ENCODE measurements around the gene BICRA. TPM values are rescaled to one million over a fixed set of nuclear protein-coding genes. Genes with fewer than 3 reads are reported as not detected.

BICRA gene
- 10 to 100 TPM; 31.9 to 39.3 (median 35.1) TPM for total RNA-seq
- 14.4 TPM for total RNA-seq (2013)
- total RNA-seq, result 2.2 to 19.0 (median 9.8) reads per million in 29 experiments

DNA sequence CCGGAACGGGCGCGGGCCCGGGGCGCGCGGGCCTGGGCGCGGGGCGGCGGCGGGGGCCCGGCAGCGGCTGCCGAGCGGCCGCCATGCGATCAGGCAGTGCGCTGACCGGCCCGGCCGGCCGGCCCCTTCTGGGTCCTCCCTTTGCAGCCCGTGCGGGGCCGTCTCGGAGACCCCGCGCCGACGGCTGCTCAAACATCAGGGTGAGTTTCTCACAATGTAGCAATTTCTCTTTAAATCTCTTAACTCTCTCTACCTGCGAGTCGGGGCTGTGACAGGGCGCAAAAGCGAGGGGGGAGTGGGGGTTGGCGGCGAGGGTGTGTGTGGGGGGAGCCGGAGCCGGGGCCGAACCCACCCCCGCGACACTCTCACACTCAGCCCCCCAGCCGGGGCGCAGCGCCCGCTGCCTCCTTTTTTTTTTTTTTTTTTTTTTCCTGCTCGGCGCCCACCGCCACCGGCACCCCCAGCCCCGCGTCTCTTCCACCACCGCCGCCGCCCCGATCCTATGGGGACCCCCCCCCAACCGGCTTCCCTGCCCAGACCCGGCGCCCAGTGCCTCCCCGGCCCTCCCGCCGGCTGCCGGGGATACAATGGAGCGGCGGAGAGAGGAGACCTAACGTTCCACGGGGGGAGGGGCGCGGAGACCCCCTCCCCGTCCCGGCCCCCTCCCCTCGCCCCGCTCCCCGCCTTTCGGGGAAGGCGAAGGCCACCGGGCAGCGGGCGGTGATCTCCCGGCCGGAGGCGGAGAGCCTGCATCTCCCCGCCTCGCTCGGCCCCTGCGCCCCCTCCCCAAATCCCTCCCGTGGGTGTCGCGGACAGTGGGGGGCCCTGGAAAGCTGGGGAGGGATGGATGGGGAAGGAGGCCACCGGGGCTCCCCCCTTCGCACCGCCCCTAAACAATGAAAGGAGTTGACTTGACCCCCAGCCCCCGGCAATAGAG is at the start of gene BICRA:
BICRA (plus strand) TSS at position 166 of the 937 bp plus-strand sequence. CDS start 64,441 bp downstream, outside the sequence.
- H3K27me3 Mint-ChIP-seq, result no peaks in the 10 kb centered on the region
- CTCF ChIA-PET, result no interaction called here

DNA sequence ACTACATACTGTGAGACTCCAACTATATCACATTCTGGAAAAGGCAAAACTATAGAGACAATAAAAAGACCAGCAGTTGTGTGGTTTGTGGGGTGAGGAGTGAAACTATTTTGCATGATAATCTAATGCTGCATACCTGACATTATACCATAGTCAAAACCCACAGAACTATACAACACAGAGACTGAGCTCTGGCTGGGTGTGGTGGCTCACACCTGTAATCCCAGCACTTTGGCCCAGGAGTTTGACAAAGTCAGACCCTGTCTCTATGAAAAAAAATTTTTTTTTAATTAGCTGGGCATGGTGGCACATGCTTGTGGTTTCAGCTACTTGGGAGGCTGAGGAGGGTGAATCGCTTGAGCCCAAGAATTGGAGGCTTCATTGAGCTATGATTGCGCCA is 47.9 kb upstream of the BICRA start:
- no peak for ATAC-seq (replicated peaks in 1 of 4)
- Mint-ChIP-seq H3K27ac (no peak overlapping the region), H3K27me3 (no peaks in the 10 kb centered on the region), H3K36me3 (no peaks in the 10 kb centered on the region), H3K9me3 (no peaks in the 10 kb centered on the region), H3K4me1 (peaks cover 0 to 2% (median 0%) of the 10 kb centered on the region in 3 donors), H3K4me3 (no peak overlapping the region)
- Histone ChIP-seq H3K4me3 (ENCODE audit: control insufficient read depth in 1 of 2, extremely low read depth in 1 of 2, low read length in 1 of 2) (no peak overlapping the region), H3K4me1 (ENCODE audit: control insufficient read depth in 1 of 2, extremely low read depth in 1 of 2, insufficient read depth in 2 of 2, low read length in 2 of 2) (no peaks in the 10 kb centered on the region), H3K27me3 (replicated peaks in 1 of 2; ENCODE audit: control insufficient read depth in 2 of 2, extremely low read depth in 1 of 2, insufficient read depth in 2 of 2, low read length in 1 of 2) (no peaks in the 10 kb centered on the region), H3K9me3 (no peaks in the 10 kb centered on the region), H3K27ac (ENCODE audit: low read length) (no peak overlapping the region), H3K36me3 (ENCODE audit: control insufficient read depth in 2 of 2, extremely low read depth in 1 of 2, insufficient read depth in 1 of 2, low read length in 1 of 2) (no peaks in the 10 kb centered on the region)
- no peak for DNase-seq
- POLR2A ChIA-PET, result interaction anchor here in 1 of 2 donors (0.7 kb wide), 1 partner anchor 988 kb away, joined by 3 read pairs; no protein-coding TSS in a partner anchor
- CTCF ChIA-PET, result interaction anchor here in 1 of 2 donors (1.1 kb wide), 1 partner anchor 105 kb away, joined by 5 read pairs; no protein-coding TSS in a partner anchor
- WGBS (ENCODE audit: insufficient coverage), result no CpG with 5 or more reads among the region's 2 CpGs

More for the DNA sequence above, at the start of gene BICRA:
- Mint-ChIP-seq H3K4me3 (peak within 1 kb of the TSS; percentile 84 to 93 (median 88)), H3K36me3 (peaks cover 4% of the 10 kb centered on the region), H3K9me3 (no peaks in the 10 kb centered on the region), H3K27ac (peak within 1 kb of the TSS; percentile 93 to 94), H3K4me1 (peaks cover 32 to 40% (median 34%) of the 10 kb centered on the region in 3 donors)
- peak; percentile 71 to 86 (median 79) for DNase-seq
- Histone ChIP-seq H3K4me3 (ENCODE audit: control insufficient read depth in 1 of 2, extremely low read depth in 1 of 2, low read length in 1 of 2) (peak within 1 kb of the TSS; percentile 79 to 84), H3K27me3 (replicated peaks in 1 of 2; ENCODE audit: control insufficient read depth in 2 of 2, extremely low read depth in 1 of 2, insufficient read depth in 2 of 2, low read length in 1 of 2) (no peaks in the 10 kb centered on the region), H3K9me3 (no peaks in the 10 kb centered on the region), H3K4me1 (ENCODE audit: control insufficient read depth in 1 of 2, extremely low read depth in 1 of 2, insufficient read depth in 2 of 2, low read length in 2 of 2) (peaks cover 6 to 42% of the 10 kb centered on the region in 2 experiments), H3K27ac (ENCODE audit: low read length) (peak within 1 kb of the TSS; percentile 49), H3K36me3 (ENCODE audit: control insufficient read depth in 2 of 2, extremely low read depth in 1 of 2, insufficient read depth in 1 of 2, low read length in 1 of 2) (peaks cover 0 to 6% of the 10 kb centered on the region in 2 donors)
- POLR2A ChIA-PET, result no interaction called here
- peak; percentile 55 to 70 (median 62) for ATAC-seq (replicated peaks in 1 of 4)
- WGBS (ENCODE audit: insufficient coverage), result 0% methylated on average over 21 of the region's 94 CpGs

DNA sequence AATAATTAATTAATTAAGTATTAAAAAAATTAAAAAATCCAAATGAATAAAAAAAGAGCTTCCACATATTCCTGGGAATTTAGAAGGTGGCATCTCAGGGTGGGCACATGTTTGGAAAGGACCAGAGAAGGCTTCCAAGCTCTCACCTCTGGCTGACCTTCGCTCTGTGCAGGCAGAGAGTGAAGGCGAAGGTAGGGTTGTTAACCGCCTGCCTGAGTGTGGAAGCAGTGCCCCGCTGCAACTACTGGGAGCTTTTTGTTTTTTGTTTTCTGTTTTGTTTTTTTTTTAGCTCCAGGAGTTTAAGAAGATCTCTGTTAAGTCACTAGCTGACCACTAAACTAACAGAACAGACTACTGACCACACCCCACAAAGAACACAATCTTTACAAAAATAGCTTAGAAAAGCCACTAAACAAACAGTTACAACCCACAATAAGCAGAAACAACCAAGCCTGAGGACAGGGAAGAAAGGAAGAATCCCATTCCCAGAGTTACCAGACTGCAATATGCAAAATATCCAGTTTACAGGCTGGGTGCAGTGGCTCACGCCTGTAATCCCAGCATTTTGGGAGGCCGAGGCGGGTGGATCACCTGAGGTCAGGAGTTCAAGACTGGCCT is 47.4 kb upstream of the BICRA start:
- Histone ChIP-seq H3K27ac (ENCODE audit: low read length) (no peak overlapping the region), H3K27me3 (replicated peaks in 1 of 2; ENCODE audit: control insufficient read depth in 2 of 2, extremely low read depth in 1 of 2, insufficient read depth in 2 of 2, low read length in 1 of 2) (no peaks in the 10 kb centered on the region), H3K4me3 (ENCODE audit: control insufficient read depth in 1 of 2, extremely low read depth in 1 of 2, low read length in 1 of 2) (no peak overlapping the region), H3K36me3 (ENCODE audit: control insufficient read depth in 2 of 2, extremely low read depth in 1 of 2, insufficient read depth in 1 of 2, low read length in 1 of 2) (no peaks in the 10 kb centered on the region), H3K9me3 (no peaks in the 10 kb centered on the region), H3K4me1 (ENCODE audit: control insufficient read depth in 1 of 2, extremely low read depth in 1 of 2, insufficient read depth in 2 of 2, low read length in 2 of 2) (no peaks in the 10 kb centered on the region)
- Mint-ChIP-seq H3K27ac (no peak overlapping the region), H3K4me3 (no peak overlapping the region), H3K4me1 (peaks cover 0 to 2% (median 0%) of the 10 kb centered on the region in 3 donors), H3K27me3 (no peaks in the 10 kb centered on the region), H3K9me3 (no peaks in the 10 kb centered on the region), H3K36me3 (no peaks in the 10 kb centered on the region)
- DNase-seq, result no peak
- ChIA-PET CTCF (interaction anchor here in 1 of 2 donors (1.1 kb wide), 1 partner anchor 105 kb away, joined by 5 read pairs; no protein-coding TSS in a partner anchor), POLR2A (interaction anchor here in 1 of 2 donors (0.6 to 0.7 kb wide), 2 partner anchors 58 to 989 kb away, joined by 3 read pairs; no protein-coding TSS in a partner anchor)
- WGBS (ENCODE audit: insufficient coverage), result 100% methylated on average over 3 of the region's 7 CpGs
- no peak for ATAC-seq (replicated peaks in 1 of 4)

DNA sequence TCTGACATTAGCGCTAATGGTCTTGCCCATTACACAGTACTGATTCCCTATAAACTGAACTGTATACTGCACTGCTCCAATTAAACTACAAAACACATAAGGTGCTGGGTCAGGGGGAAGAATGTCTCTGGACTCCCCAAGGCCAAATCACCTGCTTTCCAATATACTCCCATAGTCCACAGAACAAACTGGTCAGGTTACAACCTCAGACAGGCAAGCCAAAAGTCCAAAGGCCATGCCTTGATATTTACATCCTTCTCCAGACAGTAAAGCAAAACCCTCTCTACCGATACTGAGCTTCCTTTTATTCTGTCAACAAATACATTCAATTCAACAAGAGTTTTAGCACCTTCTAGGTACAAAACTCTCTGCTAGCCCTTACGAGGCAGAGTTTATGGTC is 44.9 kb upstream of the BICRA start:
- POLR2A ChIA-PET, result no interaction called here
- H3K4me3 ChIP-seq (ENCODE audit: control insufficient read depth in 1 of 2, extremely low read depth in 1 of 2, low read length in 1 of 2), result no peak overlapping the region
- CTCF ChIA-PET, result no interaction called here
- H3K27me3 ChIP-seq (replicated peaks in 1 of 2; ENCODE audit: control insufficient read depth in 2 of 2, extremely low read depth in 1 of 2, insufficient read depth in 2 of 2, low read length in 1 of 2), result no peaks in the 10 kb centered on the region
- Mint-ChIP-seq H3K27ac (no peak overlapping the region), H3K9me3 (no peaks in the 10 kb centered on the region), H3K4me1 (peaks cover 0 to 2% (median 0%) of the 10 kb centered on the region in 3 donors), H3K27me3 (no peaks in the 10 kb centered on the region), H3K4me3 (no peak overlapping the region), H3K36me3 (no peaks in the 10 kb centered on the region)
- no peak for DNase-seq
- ATAC-seq (replicated peaks in 1 of 4), result no peak
- H3K9me3 ChIP-seq, result no peaks in the 10 kb centered on the region
- H3K27ac ChIP-seq (ENCODE audit: low read length), result no peak overlapping the region
- no peaks in the 10 kb centered on the region for H3K4me1 ChIP-seq (ENCODE audit: control insufficient read depth in 1 of 2, extremely low read depth in 1 of 2, insufficient read depth in 2 of 2, low read length in 2 of 2)
- H3K36me3 ChIP-seq (ENCODE audit: control insufficient read depth in 2 of 2, extremely low read depth in 1 of 2, insufficient read depth in 1 of 2, low read length in 1 of 2), result no peaks in the 10 kb centered on the region
- WGBS (ENCODE audit: insufficient coverage), result 67% methylated on average over 1 of the region's 3 CpGs

DNA sequence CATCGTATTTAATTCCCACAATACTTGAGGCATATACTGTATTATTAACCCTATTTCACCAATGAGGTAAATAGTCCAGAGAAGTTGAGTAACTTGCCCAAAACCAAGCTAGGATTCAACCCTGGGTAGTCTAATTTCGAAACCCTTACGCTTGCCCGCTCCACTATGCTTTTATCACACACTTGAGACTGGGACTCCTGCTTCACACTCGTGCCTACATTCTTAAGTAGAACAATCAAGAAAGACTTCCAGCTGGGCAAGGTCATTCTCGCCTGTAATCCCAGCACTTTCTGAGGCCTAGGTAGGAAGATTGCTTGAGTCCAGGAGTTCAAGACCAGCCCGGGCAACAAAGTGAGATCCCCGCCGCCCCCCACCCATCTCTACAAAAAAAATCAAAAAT is 39.6 kb upstream of the BICRA start:
- Mint-ChIP-seq H3K27ac (peak overlapping the region in 1 of 2 donors; percentile 28), H3K27me3 (no peaks in the 10 kb centered on the region), H3K36me3 (no peaks in the 10 kb centered on the region), H3K4me3 (no peak overlapping the region), H3K4me1 (peaks cover 10 to 16% (median 11%) of the 10 kb centered on the region in 3 donors), H3K9me3 (no peaks in the 10 kb centered on the region)
- 100% methylated on average over 1 of the region's 9 CpGs for WGBS (ENCODE audit: insufficient coverage)
- ATAC-seq (replicated peaks in 1 of 4), result no peak
- Histone ChIP-seq H3K27ac (ENCODE audit: low read length) (no peak overlapping the region), H3K4me3 (ENCODE audit: control insufficient read depth in 1 of 2, extremely low read depth in 1 of 2, low read length in 1 of 2) (no peak overlapping the region), H3K27me3 (replicated peaks in 1 of 2; ENCODE audit: control insufficient read depth in 2 of 2, extremely low read depth in 1 of 2, insufficient read depth in 2 of 2, low read length in 1 of 2) (no peaks in the 10 kb centered on the region), H3K36me3 (ENCODE audit: control insufficient read depth in 2 of 2, extremely low read depth in 1 of 2, insufficient read depth in 1 of 2, low read length in 1 of 2) (no peaks in the 10 kb centered on the region), H3K4me1 (ENCODE audit: control insufficient read depth in 1 of 2, extremely low read depth in 1 of 2, insufficient read depth in 2 of 2, low read length in 2 of 2) (peaks cover 0 to 14% of the 10 kb centered on the region in 2 experiments), H3K9me3 (no peaks in the 10 kb centered on the region)
- POLR2A ChIA-PET, result no interaction called here
- DNase-seq, result no peak
- CTCF ChIA-PET, result interaction anchor here in 1 of 2 donors (0.7 kb wide), 1 partner anchor 1888 kb away, joined by 4 read pairs; no protein-coding TSS in a partner anchor

DNA sequence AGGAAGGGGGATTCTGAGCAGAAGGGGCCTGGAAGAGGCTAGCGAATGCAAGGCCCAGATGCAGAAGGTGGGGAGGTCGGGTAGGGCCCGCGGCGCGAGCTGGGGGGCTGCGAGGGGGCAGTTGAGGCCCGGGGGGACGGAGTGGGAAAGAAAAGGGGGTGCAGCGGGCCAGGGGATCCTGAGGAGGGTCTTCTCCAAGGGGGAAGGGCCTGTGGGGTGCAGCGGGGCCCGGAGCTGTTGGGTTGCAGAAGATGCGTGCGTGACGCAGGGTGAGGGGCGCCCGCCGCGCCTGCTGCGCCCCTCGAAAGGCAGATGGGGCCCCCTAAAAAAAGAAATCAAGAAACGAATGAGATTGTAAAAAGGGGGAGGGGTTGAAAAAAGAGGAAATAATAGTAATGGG is 36.3 kb upstream of the BICRA start:
- Histone ChIP-seq H3K4me1 (ENCODE audit: control insufficient read depth in 1 of 2, extremely low read depth in 1 of 2, insufficient read depth in 2 of 2, low read length in 2 of 2) (peaks cover 6 to 34% of the 10 kb centered on the region in 2 experiments), H3K9me3 (no peaks in the 10 kb centered on the region), H3K36me3 (ENCODE audit: control insufficient read depth in 2 of 2, extremely low read depth in 1 of 2, insufficient read depth in 1 of 2, low read length in 1 of 2) (no peaks in the 10 kb centered on the region), H3K27me3 (replicated peaks in 1 of 2; ENCODE audit: control insufficient read depth in 2 of 2, extremely low read depth in 1 of 2, insufficient read depth in 2 of 2, low read length in 1 of 2) (no peaks in the 10 kb centered on the region), H3K4me3 (ENCODE audit: control insufficient read depth in 1 of 2, extremely low read depth in 1 of 2, low read length in 1 of 2) (peak overlapping the region in 1 of 2 donors; percentile 27), H3K27ac (ENCODE audit: low read length) (peak overlapping the region; percentile 29)
- Mint-ChIP-seq H3K27ac (peak overlapping the region; percentile 33 to 57), H3K9me3 (no peaks in the 10 kb centered on the region), H3K4me1 (peaks cover 29 to 38% (median 33%) of the 10 kb centered on the region in 3 donors), H3K27me3 (no peaks in the 10 kb centered on the region), H3K36me3 (no peaks in the 10 kb centered on the region), H3K4me3 (peak overlapping the region; percentile 19 to 68 (median 29))
- ATAC-seq (replicated peaks in 1 of 4) (no peak), DNase-seq (no peak)
- ChIA-PET POLR2A (no interaction called here), CTCF (no interaction called here)
- WGBS (ENCODE audit: insufficient coverage), result 71% methylated on average over 22 of the region's 22 CpGs
